Measurements from ENCODE around the gene KARS1. TPM values are rescaled to one million over a fixed set of nuclear protein-coding genes. Genes with fewer than 3 reads are reported as not detected.
A peak's percentile ranks its signal among the peaks of the same experiment; 100 is the strongest.

The KARS1 gene
- total and polyA plus RNA-seq, 2 experiments from 2014 or later: 117 to 130 TPM

DNA sequence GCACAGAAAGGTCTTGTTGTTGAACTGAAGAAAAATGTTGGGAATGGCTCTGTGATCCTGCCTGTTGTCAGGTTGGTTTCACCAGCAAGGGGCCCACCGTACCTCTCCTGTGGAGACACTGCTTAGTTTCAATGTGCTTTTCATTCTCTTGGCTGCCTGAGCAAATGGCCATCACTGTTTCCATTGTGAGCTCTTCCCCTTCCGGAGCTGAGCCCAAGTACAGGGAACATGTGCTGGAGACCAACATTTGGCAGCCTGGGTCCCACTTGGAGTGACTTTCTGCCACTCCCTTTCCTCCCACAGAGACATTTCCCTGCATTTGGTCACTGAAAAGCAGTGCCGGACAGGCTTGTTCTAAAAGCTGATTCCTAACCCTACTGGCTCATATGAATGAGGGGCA, 58.2 kb downstream of the KARS1 start:
- in situ Hi-C loops (cut with MboI): no loop called here
- Histone ChIP-seq H3K27ac (no peak overlapping the region), H2AFZ (no peak overlapping the region)

DNA sequence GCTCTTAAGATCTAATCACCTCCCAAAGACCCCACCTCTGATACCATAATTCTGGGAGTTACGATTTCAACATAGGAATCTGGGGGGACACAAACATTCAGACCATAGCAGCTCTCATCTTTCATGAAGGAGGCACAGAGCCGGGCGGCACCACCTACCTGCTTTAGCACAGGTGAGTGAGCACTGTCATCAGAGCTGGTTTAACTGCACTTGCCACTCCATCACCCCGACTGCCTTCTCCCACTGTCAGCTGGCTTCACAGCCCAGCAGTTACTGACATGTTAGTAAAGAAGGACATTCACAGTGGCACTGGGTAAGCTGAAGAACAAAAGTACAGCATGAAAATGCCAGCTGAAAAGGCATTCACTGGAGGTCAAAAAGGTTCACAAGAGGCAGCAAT, 58.7 kb downstream of the KARS1 start:
- no peak for DNase-seq
- TF ChIP-seq EZH2phosphoT487 (IDR thresholded peaks at IDR 0.05; ENCODE audit: insufficient read depth, low read depth): no peak
- no peak for TF ChIP-seq EZH2 (IDR thresholded peaks at IDR 0.05; ENCODE audit: insufficient read depth, poor library complexity, severe bottlenecking)

More for the DNA sequence above, 58.2 kb downstream of the KARS1 start:
- H3K9ac ChIP-seq: no peak overlapping the region
- no peaks in the 10 kb centered on the region for H4K20me1 ChIP-seq (ENCODE audit: insufficient read depth)
- peaks cover 18% of the 10 kb centered on the region; the same call in 1 of the 2 replicates for H3F3A ChIP-seq (ENCODE audit: insufficient read depth)
- H3K4me2 ChIP-seq (ENCODE audit: unreplicated experiment): no peak overlapping the region
- WGBS, 2 experiments (ENCODE audit: low coverage in 1 of 2, low lambda C conversion rate in 2 of 2, missing lambda C conversion rate in 2 of 2): 29 to 36% methylated on average over 3 of the region's 3 CpGs
- no peaks in the 10 kb centered on the region for H3K9me2 ChIP-seq (ENCODE audit: insufficient read depth)
- no peak overlapping the region for H3K4me3 ChIP-seq
- no peaks in the 10 kb centered on the region for H3K9me3 ChIP-seq (ENCODE audit: low read depth)
- no peak for TF ChIP-seq EZH2phosphoT487 (IDR thresholded peaks at IDR 0.05; ENCODE audit: insufficient read depth, low read depth)
- TF ChIP-seq EZH2 (IDR thresholded peaks at IDR 0.05; ENCODE audit: insufficient read depth, poor library complexity, severe bottlenecking): no peak
- H3K27me3 ChIP-seq (replicated peaks; ENCODE audit: insufficient read depth): no peaks in the 10 kb centered on the region
- DNase-seq: peak; percentile 13
- no peaks in the 10 kb centered on the region for H3K79me2 ChIP-seq (ENCODE audit: insufficient read depth)
- H3K4me1 ChIP-seq (ENCODE audit: insufficient read depth): peaks cover 23% of the 10 kb centered on the region
- no peaks in the 10 kb centered on the region for H3K36me3 ChIP-seq (ENCODE audit: low read depth)

DNA sequence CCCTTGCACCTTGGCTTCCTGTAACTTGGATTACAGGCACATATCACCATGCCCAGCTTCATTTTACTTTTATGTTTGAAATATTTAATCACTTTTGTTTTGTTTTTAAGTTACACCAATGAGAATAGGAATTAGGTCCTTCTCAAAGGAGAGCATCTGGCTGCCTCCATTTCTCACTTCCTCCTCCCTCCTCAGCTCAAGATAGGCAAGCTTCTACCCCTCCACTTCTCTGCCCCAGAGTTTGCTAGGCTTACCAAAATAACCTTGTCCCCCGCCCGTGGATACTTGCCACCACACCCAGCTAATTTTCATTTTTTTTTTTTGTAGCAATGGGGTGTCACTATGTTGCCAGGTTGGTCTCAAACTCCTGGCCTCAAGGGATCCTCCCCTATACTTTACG, 63.4 kb downstream of the KARS1 start:
- H3F3A ChIP-seq (ENCODE audit: insufficient read depth): no peaks in the 10 kb centered on the region
- no peaks in the 10 kb centered on the region for H3K9me3 ChIP-seq (ENCODE audit: low read depth)
- no peak for TF ChIP-seq EZH2 (IDR thresholded peaks at IDR 0.05; ENCODE audit: insufficient read depth, poor library complexity, severe bottlenecking)
- TF ChIP-seq EZH2phosphoT487 (IDR thresholded peaks at IDR 0.05; ENCODE audit: insufficient read depth, low read depth): no peak
- H3K9ac ChIP-seq: no peak overlapping the region
- H3K4me3 ChIP-seq: no peak overlapping the region
- no peak overlapping the region for H3K4me2 ChIP-seq (ENCODE audit: unreplicated experiment)
- no peak overlapping the region for H2AFZ ChIP-seq
- DNase-seq: no peak
- in situ Hi-C loops (cut with MboI): no loop called here
- no peaks in the 10 kb centered on the region for H3K79me2 ChIP-seq (ENCODE audit: insufficient read depth)
- no peaks in the 10 kb centered on the region for H3K27me3 ChIP-seq (replicated peaks; ENCODE audit: insufficient read depth)
- H4K20me1 ChIP-seq (ENCODE audit: insufficient read depth): no peaks in the 10 kb centered on the region
- no peaks in the 10 kb centered on the region for H3K4me1 ChIP-seq (ENCODE audit: insufficient read depth)
- no peaks in the 10 kb centered on the region for H3K9me2 ChIP-seq (ENCODE audit: insufficient read depth)
- WGBS, 2 experiments (ENCODE audit: low coverage in 1 of 2, low lambda C conversion rate in 2 of 2, missing lambda C conversion rate in 2 of 2): 82 to 93% methylated on average over 3 of the region's 3 CpGs
- H3K27ac ChIP-seq: no peak overlapping the region
- H3K36me3 ChIP-seq (ENCODE audit: low read depth): no peaks in the 10 kb centered on the region

More for the DNA sequence above, 58.7 kb downstream of the KARS1 start:
- in situ Hi-C loops (cut with MboI): no loop called here
- no peaks in the 10 kb centered on the region for H3K27me3 ChIP-seq (replicated peaks; ENCODE audit: insufficient read depth)
- peaks cover 18% of the 10 kb centered on the region; the same call in 1 of the 2 replicates for H3F3A ChIP-seq (ENCODE audit: insufficient read depth)
- H3K9me2 ChIP-seq (ENCODE audit: insufficient read depth): no peaks in the 10 kb centered on the region
- H3K4me1 ChIP-seq (ENCODE audit: insufficient read depth): peaks cover 17% of the 10 kb centered on the region
- no peak overlapping the region for H3K4me3 ChIP-seq
- no peaks in the 10 kb centered on the region for H3K9me3 ChIP-seq (ENCODE audit: low read depth)
- no peak overlapping the region for H2AFZ ChIP-seq
- 95 to 96% methylated on average over 4 of the region's 4 CpGs for WGBS, 2 experiments (ENCODE audit: low coverage in 1 of 2, low lambda C conversion rate in 2 of 2, missing lambda C conversion rate in 2 of 2)
- no peaks in the 10 kb centered on the region for H4K20me1 ChIP-seq (ENCODE audit: insufficient read depth)
- no peaks in the 10 kb centered on the region for H3K36me3 ChIP-seq (ENCODE audit: low read depth)
- no peak overlapping the region for H3K27ac ChIP-seq
- no peak overlapping the region for H3K9ac ChIP-seq
- no peak overlapping the region for H3K4me2 ChIP-seq (ENCODE audit: unreplicated experiment)
- H3K79me2 ChIP-seq (ENCODE audit: insufficient read depth): no peaks in the 10 kb centered on the region

DNA sequence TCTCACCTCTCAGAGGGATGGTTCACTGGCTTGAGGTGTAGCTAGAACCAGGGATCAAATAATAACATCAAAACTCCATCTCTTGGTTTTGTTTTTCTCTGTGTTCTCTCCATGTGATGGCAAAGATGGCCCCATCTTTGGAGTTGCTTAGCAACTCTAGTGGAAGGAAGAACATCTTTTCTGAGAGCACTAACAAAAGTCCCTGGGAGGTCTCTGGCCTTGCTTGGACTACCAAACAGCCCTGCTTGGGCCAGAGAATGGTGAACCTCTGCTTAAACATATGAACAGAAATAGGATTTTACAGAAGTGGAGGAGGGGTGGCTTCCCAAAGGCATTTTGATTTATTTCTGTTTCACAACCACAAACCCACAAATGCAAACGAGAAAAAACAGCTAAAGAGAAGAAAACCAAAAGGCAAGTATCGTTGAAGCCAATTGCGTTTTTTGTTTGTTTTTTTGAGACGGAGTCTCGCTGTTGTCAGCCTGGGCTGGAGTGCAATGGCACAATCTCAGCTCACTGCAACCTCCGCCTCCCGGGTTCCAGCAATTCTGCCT, 68.1 kb downstream of the KARS1 start:
- Histone ChIP-seq H3K36me3 (ENCODE audit: low read depth) (peaks cover 26% of the 10 kb centered on the region), H3K9me2 (ENCODE audit: insufficient read depth) (no peaks in the 10 kb centered on the region), H3K4me1 (ENCODE audit: insufficient read depth) (no peaks in the 10 kb centered on the region), H3F3A (ENCODE audit: insufficient read depth) (no peaks in the 10 kb centered on the region), H4K20me1 (ENCODE audit: insufficient read depth) (no peaks in the 10 kb centered on the region), H3K9me3 (ENCODE audit: low read depth) (no peaks in the 10 kb centered on the region), H2AFZ (no peak overlapping the region), H3K79me2 (ENCODE audit: insufficient read depth) (peaks cover 9% of the 10 kb centered on the region; the same call in 1 of the 2 replicates), H3K27me3 (replicated peaks; ENCODE audit: insufficient read depth) (no peaks in the 10 kb centered on the region), H3K9ac (no peak overlapping the region), H3K27ac (no peak overlapping the region), H3K4me2 (ENCODE audit: unreplicated experiment) (no peak overlapping the region), H3K4me3 (no peak overlapping the region)
- WGBS, 2 experiments (ENCODE audit: low coverage in 1 of 2, low lambda C conversion rate in 2 of 2, missing lambda C conversion rate in 2 of 2): 92% methylated on average over 7 of the region's 7 CpGs
- DNase-seq: no peak
- TF ChIP-seq EZH2 (IDR thresholded peaks at IDR 0.05; ENCODE audit: insufficient read depth, poor library complexity, severe bottlenecking) (no peak), EZH2phosphoT487 (IDR thresholded peaks at IDR 0.05; ENCODE audit: insufficient read depth, low read depth) (no peak)
- in situ Hi-C loops (cut with MboI): no loop called here

All from GM23248 (cell line).